ENCODE results near the gene PTPRQ.

The PTPRQ gene

GRCh38 chr12:80702889-80703805 is 259.1 kb downstream of the PTPRQ start:
- DNase-seq (ENCODE audit: low spot score), result no peak

GRCh38 chr12:80704420-80704819 is 260.4 kb downstream of the PTPRQ start:
- no peak for DNase-seq (ENCODE audit: low spot score)

DNA sequence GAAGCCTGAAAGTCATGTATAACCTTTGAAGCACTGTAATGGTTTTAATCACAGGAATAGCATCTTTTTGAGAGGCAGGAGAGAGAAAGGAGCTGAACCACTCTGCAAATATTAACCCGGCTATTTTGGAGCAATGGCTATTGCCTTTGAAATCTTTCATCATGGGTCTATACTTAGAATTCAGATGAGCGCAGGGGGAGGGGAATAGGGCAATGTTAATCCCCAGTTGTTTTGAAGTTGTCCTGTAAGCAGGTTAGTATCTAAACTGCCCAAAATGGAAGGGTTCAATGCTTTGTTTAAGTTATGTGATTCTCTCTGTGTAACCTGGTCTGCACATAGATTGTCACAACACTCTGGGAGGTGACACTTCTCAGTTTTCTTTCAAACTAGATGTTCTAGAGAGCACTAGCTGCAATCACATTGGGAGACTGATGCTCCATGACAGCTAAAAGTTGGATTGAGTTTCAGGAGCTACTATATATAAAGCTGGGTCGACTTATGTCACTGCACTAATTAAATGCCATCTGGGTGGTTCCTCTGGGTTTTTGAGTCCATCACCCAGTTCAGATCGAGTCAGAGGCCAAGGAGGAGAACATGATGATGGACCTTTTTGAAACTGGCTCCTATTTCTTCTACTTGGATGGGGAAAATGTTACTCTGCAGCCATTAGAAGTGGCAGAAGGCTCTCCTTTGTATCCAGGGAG is 263.2 kb downstream of the PTPRQ start, which contains the start of gene MYF6:
MYF6 (plus strand) TSS at position 509 of the 704 bp plus-strand sequence; CDS start at position 595, 86 bp downstream.
- no peak for DNase-seq (ENCODE audit: low spot score)

- DNase-seq (ENCODE audit: low spot score), result no peak
Observed at GRCh38 chr12:80707830-80708258, 263.8 kb downstream of the PTPRQ start.

GRCh38 chr12:80708259-80708974 is 264.4 kb downstream of the PTPRQ start:
- no peak for DNase-seq (ENCODE audit: low spot score)

DNA sequence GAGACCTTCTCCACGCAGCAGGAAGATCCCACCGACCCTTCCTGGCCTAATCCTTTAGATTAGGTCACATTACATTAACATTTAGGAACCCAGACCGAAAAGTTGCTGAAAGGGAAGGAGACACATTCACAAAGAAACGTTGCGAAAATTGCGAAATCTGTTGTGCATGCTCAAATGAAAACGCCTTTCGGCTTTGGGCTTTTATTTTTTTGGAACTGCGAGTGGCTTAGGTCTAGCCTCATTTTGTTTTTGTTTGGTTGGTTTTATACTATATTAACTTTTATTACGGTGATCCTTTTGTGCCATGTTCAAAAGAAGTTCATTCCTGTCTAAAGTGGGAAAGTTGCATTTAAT is 264.9 kb downstream of the PTPRQ start:
- DNase-seq (ENCODE audit: low spot score), result no peak

- no peak for DNase-seq (ENCODE audit: low spot score)
Observed at GRCh38 chr12:80709811-80710726, 266.0 kb downstream of the PTPRQ start.

GRCh38 chr12:80710727-80711449 is 266.9 kb downstream of the PTPRQ start:
- no peak for DNase-seq (ENCODE audit: low spot score)

GRCh38 chr12:80711866-80712265 is 267.8 kb downstream of the PTPRQ start:
- DNase-seq (ENCODE audit: low spot score), result no peak

DNA sequence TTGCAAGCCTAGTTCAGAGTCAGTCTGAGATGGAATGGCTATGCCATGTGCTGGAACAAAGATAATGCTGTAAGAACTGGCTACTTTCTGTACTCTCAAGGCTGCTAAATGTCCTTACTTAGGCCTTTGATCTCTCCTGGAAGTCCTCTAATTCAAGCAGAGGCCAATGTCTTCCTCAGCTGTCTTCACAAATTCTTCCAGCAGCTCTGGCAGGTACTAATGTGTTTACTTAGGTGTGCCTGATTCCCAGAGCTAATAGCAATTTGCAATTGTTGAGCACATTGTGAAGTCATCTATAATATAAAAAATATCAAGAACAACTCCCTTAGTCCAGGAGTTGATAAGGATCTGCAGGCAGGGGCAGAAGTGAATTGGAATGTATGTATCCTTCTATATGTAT is 268.8 kb downstream of the PTPRQ start:
- no peak for DNase-seq (ENCODE audit: low spot score)

GRCh38 chr12:80713419-80713818 is 269.4 kb downstream of the PTPRQ start:
- DNase-seq (ENCODE audit: low spot score), result no peak

GRCh38 chr12:80714055-80714454 is 270.0 kb downstream of the PTPRQ start:
- DNase-seq (ENCODE audit: low spot score), result no peak

GRCh38 chr12:80714846-80715245 is 270.8 kb downstream of the PTPRQ start:
- DNase-seq (ENCODE audit: low spot score), result no peak

DNA sequence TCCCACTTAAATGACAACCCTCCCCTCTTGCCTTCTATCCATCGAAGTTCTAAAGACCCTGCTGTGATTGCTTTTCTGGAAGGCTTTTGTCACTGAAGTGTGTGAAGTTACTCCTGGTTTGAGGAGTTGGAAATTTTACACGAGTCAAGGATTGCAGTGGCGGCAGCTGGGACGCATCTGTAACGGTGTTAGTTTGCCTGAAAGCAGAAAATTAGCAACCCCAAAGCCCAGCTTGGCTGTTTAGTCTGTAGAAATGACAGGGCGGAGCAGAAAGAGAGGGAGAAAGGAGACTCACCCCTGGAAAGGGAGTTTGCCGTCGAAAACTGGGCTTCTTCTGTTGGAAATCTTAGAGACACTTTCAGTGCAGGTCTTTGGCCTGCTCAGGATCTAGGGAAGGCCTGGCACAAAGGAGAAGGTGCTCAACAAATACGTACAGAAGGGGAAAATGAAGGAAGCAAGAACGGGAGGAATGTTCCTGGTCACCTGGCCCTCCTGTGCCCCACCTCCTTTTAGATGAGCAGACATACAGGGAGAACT is 271.7 kb downstream of the PTPRQ start:
- no peak for DNase-seq (ENCODE audit: low spot score)

GRCh38 chr12:80716696-80717469 is 272.8 kb downstream of the PTPRQ start, which contains the start of gene MYF5:
Gene MYF5, plus strand, starts transcription at chr12:80716912. Its CDS starts 152 bp downstream, at chr12:80717064.
- DNase-seq (ENCODE audit: low spot score), result no peak

GRCh38 chr12:80717856-80718255 is 273.8 kb downstream of the PTPRQ start:
- no peak for DNase-seq (ENCODE audit: low spot score)

DNA sequence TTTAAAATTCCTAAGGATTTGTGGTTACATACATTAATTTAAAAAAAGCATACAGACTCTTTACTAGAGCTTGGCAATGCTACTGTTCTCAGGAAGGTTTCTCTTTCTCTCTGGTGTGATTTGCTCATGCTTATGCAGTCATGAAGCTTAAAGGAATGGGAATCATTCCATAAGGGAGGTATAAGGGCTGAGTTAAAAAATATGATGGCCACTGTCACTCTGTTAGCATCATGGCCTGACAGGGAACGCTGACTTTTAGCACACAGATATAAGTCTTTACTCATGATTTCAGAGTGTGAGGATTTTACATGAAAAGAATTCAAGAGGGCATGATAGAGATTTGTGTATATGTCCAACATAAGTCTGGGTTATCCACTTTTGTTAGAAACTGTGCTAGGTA is 276.5 kb downstream of the PTPRQ start:
- DNase-seq (ENCODE audit: low spot score), result no peak

DNA sequence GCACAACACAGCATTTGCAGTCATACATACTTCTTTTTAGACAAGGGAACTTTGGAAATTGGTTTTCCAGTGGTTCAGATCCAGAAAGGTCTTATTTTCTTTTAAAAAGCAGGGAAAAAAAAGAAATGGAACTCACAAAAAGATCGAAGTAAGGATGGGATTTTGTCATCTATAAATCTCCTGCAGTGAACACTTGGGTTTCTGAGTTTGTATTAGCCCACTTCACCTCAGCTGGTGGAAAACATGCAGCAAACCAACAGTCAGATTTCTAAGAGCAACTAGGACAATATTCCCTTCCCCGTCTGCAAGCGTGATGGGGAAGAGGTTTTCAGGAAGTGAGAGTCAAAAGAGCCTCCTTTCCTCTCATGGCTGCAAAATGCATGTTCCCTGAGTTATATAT is 277.3 kb downstream of the PTPRQ start:
- DNase-seq (ENCODE audit: low spot score), result no peak

All from D341Med (cell line).